SK-N-SH treated with all-trans-retinoic acid at 6 μM for 48 hours (cell line): ENCODE measurements around the gene BBS1.

ENCODE experiments used
- CSDC2 ChIP-seq: fragments of 250-450 bp; sonication (Bioruptor Pico); IDR thresholded peaks from 2 replicates; pipeline ENCODE4 v1.5.0; 2020; ENCODE audit warnings: mild to moderate bottlenecking, moderate library complexity
- ESRRG ChIP-seq: fragments of 250-450 bp; sonication (Bioruptor Pico); IDR thresholded peaks from 2 replicates; pipeline ENCODE4 v1.6.1; 2021; ENCODE audit warnings: mild to moderate bottlenecking
- RARB ChIP-seq: fragments of 250-450 bp; sonication (Bioruptor Pico); IDR thresholded peaks from 2 replicates; pipeline ENCODE4 v1.8.0; 2021; ENCODE audit warnings: mild to moderate bottlenecking, moderate library complexity
- TCF4 ChIP-seq: fragments of 250-450 bp; sonication (Bioruptor Pico); IDR thresholded peaks from 2 replicates; pipeline ENCODE4 v1.8.0; 2021; ENCODE audit warnings: mild to moderate bottlenecking, moderate library complexity, borderline replicate concordance
- TOX ChIP-seq: fragments of 250-450 bp; sonication (Bioruptor Pico); IDR thresholded peaks from 2 replicates; pipeline ENCODE4 v1.8.0; 2021; ENCODE audit warnings: mild to moderate bottlenecking, moderate library complexity, borderline replicate concordance
- ZFP30 ChIP-seq: fragments of 450-650 bp; formaldehyde crosslinking; IDR thresholded peaks from 2 replicates; pipeline ENCODE4 v1.5.0; 2022; ENCODE audit warnings: mild to moderate bottlenecking, moderate library complexity
- ZNF70 ChIP-seq: fragments of 450-650 bp; formaldehyde crosslinking; IDR thresholded peaks from 2 replicates; pipeline ENCODE4 v1.5.0; 2020; ENCODE audit warnings: mild to moderate bottlenecking, moderate library complexity
- TF ChIP-seq, protein P1 (sequence below): fragments of 250-450 bp; sonication (Bioruptor Pico); IDR thresholded peaks from 2 replicates; pipeline ENCODE4 v1.8.0; 2020; ENCODE audit warnings: mild to moderate bottlenecking, moderate library complexity, borderline replicate concordance
- TF ChIP-seq, protein P2 (sequence below): fragments of 250-450 bp; sonication (Bioruptor Pico); IDR thresholded peaks from 2 replicates; pipeline ENCODE4 v1.5.1; 2021; ENCODE audit warnings: mild to moderate bottlenecking, moderate library complexity

DNA sequence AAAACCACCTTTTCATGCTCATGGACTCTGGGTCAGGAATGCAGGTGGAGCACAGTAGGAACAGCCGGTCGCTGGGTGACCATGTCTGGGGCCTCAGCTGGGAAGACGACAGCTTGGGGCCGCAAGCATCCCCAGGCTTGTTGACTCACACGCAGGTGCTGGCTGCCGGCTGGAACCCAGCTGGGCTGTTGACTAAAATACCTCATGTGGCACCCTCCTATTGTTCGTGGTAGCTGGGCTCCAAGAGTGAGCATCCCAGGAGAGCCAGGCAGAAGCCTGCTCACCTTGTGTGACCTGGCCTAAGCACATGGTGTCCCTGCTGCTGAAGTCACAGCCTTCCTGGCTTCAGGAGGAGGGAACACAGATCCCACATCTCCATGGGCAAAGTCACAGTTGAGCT, 20.8 kb upstream of the BBS1 start:
- TF ChIP-seq, protein P1, sequence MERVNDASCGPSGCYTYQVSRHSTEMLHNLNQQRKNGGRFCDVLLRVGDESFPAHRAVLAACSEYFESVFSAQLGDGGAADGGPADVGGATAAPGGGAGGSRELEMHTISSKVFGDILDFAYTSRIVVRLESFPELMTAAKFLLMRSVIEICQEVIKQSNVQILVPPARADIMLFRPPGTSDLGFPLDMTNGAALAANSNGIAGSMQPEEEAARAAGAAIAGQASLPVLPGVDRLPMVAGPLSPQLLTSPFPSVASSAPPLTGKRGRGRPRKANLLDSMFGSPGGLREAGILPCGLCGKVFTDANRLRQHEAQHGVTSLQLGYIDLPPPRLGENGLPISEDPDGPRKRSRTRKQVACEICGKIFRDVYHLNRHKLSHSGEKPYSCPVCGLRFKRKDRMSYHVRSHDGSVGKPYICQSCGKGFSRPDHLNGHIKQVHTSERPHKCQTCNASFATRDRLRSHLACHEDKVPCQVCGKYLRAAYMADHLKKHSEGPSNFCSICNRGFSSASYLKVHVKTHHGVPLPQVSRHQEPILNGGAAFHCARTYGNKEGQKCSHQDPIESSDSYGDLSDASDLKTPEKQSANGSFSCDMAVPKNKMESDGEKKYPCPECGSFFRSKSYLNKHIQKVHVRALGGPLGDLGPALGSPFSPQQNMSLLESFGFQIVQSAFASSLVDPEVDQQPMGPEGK (CRISPR knock-in tag), result no peak
- no peak for TF ChIP-seq ZNF70 (CRISPR knock-in tag)
- TF ChIP-seq, protein P2, sequence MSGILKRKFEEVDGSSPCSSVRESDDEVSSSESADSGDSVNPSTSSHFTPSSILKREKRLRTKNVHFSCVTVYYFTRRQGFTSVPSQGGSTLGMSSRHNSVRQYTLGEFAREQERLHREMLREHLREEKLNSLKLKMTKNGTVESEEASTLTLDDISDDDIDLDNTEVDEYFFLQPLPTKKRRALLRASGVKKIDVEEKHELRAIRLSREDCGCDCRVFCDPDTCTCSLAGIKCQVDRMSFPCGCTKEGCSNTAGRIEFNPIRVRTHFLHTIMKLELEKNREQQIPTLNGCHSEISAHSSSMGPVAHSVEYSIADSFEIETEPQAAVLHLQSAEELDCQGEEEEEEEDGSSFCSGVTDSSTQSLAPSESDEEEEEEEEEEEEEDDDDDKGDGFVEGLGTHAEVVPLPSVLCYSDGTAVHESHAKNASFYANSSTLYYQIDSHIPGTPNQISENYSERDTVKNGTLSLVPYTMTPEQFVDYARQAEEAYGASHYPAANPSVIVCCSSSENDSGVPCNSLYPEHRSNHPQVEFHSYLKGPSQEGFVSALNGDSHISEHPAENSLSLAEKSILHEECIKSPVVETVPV (CRISPR knock-in tag), result no peak
- TF ChIP-seq TCF4 (CRISPR knock-in tag), result no peak
- TF ChIP-seq ESRRG (CRISPR knock-in tag), result no peak
- no peak for TF ChIP-seq CSDC2
- no peak for TF ChIP-seq TOX
- TF ChIP-seq RARB, result no peak
- TF ChIP-seq ZFP30 (CRISPR knock-in tag), result no peak
